Prostate gland (tissue), 2 donors: Measurements from ENCODE around the gene C5orf52.

Experiments used
- POLR2A ChIP-seq: fragments of 450-650 bp; IDR thresholded peaks from one replicate; pipeline ENCODE4 v1.6.1; 2016; ENCODE audit warnings: antibody characterized with exemption, mild to moderate bottlenecking
- POLR2AphosphoS5 ChIP-seq: sonication (generic); formaldehyde crosslinking; IDR thresholded peaks from one replicate; pipeline ENCODE4 v1.6.1; 2017; ENCODE audit warnings: antibody characterized with exemption
- TF ChIP-seq, protein P1 (sequence below), 4 experiments: fragments of 200-600 bp in 2 of 4; fragments of 450-650 bp in 2 of 4; sonication (generic) in 2 of 4; IDR thresholded peaks; 1 replicate in 3 of 4; 2 replicates in 1 of 4; pipeline ENCODE4 v1.5.1; 2016 to 2019; ENCODE audit warnings: antibody characterized with exemption in 4 of 4, mild to moderate bottlenecking in 2 of 4, moderate library complexity in 2 of 4

DNA sequence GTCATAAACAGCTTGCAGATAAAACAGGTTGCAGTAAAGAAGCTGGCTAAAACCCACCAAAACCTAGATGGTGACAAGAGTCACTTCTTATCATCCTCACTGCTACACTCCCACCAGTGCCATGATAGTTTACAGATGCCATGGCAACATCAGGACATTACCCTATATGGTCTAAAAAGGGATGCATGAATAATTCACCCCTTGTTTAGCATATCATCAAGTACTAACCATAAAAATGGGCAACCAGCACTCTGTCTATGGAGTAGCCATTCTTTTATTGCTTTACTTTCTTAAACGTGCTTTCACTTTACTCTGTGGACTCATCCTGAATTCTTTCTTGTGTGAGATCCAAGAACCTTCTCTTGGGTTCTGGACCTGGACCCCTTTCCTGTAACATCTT is 12.4 kb upstream of the C5orf52 start:
- TF ChIP-seq POLR2A, result no peak
- TF ChIP-seq POLR2AphosphoS5, result no peak
- TF ChIP-seq, protein P1, sequence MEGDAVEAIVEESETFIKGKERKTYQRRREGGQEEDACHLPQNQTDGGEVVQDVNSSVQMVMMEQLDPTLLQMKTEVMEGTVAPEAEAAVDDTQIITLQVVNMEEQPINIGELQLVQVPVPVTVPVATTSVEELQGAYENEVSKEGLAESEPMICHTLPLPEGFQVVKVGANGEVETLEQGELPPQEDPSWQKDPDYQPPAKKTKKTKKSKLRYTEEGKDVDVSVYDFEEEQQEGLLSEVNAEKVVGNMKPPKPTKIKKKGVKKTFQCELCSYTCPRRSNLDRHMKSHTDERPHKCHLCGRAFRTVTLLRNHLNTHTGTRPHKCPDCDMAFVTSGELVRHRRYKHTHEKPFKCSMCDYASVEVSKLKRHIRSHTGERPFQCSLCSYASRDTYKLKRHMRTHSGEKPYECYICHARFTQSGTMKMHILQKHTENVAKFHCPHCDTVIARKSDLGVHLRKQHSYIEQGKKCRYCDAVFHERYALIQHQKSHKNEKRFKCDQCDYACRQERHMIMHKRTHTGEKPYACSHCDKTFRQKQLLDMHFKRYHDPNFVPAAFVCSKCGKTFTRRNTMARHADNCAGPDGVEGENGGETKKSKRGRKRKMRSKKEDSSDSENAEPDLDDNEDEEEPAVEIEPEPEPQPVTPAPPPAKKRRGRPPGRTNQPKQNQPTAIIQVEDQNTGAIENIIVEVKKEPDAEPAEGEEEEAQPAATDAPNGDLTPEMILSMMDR (IDR thresholded peaks at IDR 0.05), result no peak
